COLO668 (cell line): ENCODE results near the gene PRXL2A.
"Not testable (repeated sequence)": the region's sequence is repeated elsewhere in the genome, so short reads cannot be mapped to it uniquely, and the experiment has no call there.

Experiments
- DNase-seq: peaks from one replicate; lab custom pipeline; 2025; ENCODE audit not compliant: unreplicated experiment; lab: John Stamatoyannopoulos, UW

Gene PRXL2A

GRCh38 chr10:80408242-80409101 lies at the start of gene PRXL2A:
PRXL2A (plus strand) TSS chr10:80408551; CDS start chr10:80420468, 11,917 bp downstream.
- DNase-seq, result peak; percentile 86

GRCh38 chr10:80358925-80359324 lies 49.4 kb upstream of the PRXL2A start:
- not testable (repeated sequence) for DNase-seq

GRCh38 chr10:80359644-80360043 lies 48.7 kb upstream of the PRXL2A start:
- no peak for DNase-seq

- DNase-seq, result no peak
Observed at GRCh38 chr10:80365510-80365909, 42.8 kb upstream of the PRXL2A start.

GRCh38 chr10:80371467-80371866 lies 36.9 kb upstream of the PRXL2A start:
- DNase-seq, result no peak

GRCh38 chr10:80372675-80373074 lies 35.7 kb upstream of the PRXL2A start:
- DNase-seq, result no peak

GRCh38 chr10:80373502-80373901 lies 34.8 kb upstream of the PRXL2A start:
- DNase-seq, result no peak

- no peak for DNase-seq
Observed at GRCh38 chr10:80379701-80380100, 28.6 kb upstream of the PRXL2A start.

GRCh38 chr10:80380185-80380584 lies 28.2 kb upstream of the PRXL2A start:
- no peak for DNase-seq

- DNase-seq, result peak; percentile 9
Observed at GRCh38 chr10:80382989-80383388, 25.4 kb upstream of the PRXL2A start.

- DNase-seq, result no peak
Observed at GRCh38 chr10:80390740-80391139, 17.6 kb upstream of the PRXL2A start.

GRCh38 chr10:80392250-80392649 lies 16.1 kb upstream of the PRXL2A start:
- no peak for DNase-seq

GRCh38 chr10:80394358-80394916 lies 13.9 kb upstream of the PRXL2A start:
- no peak for DNase-seq

GRCh38 chr10:80397014-80397413 lies 11.3 kb upstream of the PRXL2A start:
- no peak for DNase-seq

- no peak for DNase-seq
Observed at GRCh38 chr10:80400136-80400804, 8.1 kb upstream of the PRXL2A start.

- no peak for DNase-seq
Observed at GRCh38 chr10:80405035-80405434, 3.3 kb upstream of the PRXL2A start.

GRCh38 chr10:80405626-80406025 lies 2.7 kb upstream of the PRXL2A start:
- DNase-seq, result peak; percentile 9

- no peak for DNase-seq
Observed at GRCh38 chr10:80406204-80406603, 2.1 kb upstream of the PRXL2A start.

GRCh38 chr10:80407812-80408241 lies 524 bp upstream of the PRXL2A start:
- DNase-seq, result peak; percentile 41

- peak; percentile 19 for DNase-seq
Observed at GRCh38 chr10:80409121-80409520, 770 bp downstream of the PRXL2A start.

- no peak for DNase-seq
Observed at GRCh38 chr10:80410122-80410521, 1.8 kb downstream of the PRXL2A start.

GRCh38 chr10:80410578-80411145 lies 2.3 kb downstream of the PRXL2A start:
- DNase-seq, result no peak
